Stimulated activated CD8-positive, alpha-beta memory T cell treated with anti-CD3 and anti-CD28 coated beads, Interleukin-12 subunit alpha, Interleukin-12 subunit beta, amount 100 ng/mL, for 1 hour (primary cell): ENCODE data around the gene XPR1.
"Not testable (repeated sequence)": the region's sequence is repeated elsewhere in the genome, so short reads cannot be mapped to it uniquely, and the experiment has no call there.

Experiments
- DNase-seq: peaks from one replicate; pipeline ENCODE4 v3.0.0-alpha.2; 2020; ENCODE audit warnings: low read depth

XPR1 gene

GRCh38 chr1:180785291-180785690 is 153.5 kb downstream of the XPR1 start:
- no peak for DNase-seq

- DNase-seq = no peak
These were observed 154.1 kb downstream of the XPR1 start for GRCh38 chr1:180785887-180786286.

DNA sequence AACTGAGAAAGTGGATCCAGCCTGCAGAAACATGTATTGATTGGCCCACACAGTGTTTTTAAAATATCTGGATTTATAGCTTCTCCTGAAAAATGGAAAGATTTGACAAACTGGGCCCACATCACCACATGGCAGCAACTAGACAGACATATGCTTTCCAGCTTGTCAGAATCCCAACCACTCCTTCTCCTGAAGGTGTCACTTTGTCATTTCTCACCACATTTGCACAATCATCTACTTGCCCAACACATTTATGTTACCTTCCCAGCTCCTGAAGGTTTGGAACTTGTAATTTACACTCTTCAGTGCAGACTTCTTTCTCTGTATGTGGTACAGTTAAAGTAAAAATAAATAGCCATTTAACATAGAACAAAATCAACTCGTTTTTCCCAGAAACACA is 154.8 kb downstream of the XPR1 start:
- no peak for DNase-seq

- no peak for DNase-seq
These were observed 155.9 kb downstream of the XPR1 start for GRCh38 chr1:180787628-180788307.

DNA sequence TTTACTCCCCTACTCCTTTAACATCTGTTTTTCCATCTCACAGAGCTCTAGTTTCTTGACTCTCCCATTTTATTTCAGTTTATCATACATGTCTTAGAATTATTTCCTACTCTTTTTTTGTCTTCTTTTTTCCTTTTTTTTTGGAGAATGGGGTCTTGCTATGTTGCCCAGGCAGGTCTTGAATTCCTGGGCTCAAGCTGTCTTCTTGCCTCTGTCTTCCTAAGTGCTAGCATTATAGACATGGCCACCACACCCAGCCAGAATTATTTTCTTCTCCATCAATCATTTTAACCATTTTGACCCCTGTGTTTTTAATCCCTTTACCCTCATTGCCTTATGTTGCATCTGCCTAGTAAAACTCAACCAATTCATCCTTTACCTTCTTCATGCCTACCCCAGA is 157.6 kb downstream of the XPR1 start:
- DNase-seq = no peak

DNA sequence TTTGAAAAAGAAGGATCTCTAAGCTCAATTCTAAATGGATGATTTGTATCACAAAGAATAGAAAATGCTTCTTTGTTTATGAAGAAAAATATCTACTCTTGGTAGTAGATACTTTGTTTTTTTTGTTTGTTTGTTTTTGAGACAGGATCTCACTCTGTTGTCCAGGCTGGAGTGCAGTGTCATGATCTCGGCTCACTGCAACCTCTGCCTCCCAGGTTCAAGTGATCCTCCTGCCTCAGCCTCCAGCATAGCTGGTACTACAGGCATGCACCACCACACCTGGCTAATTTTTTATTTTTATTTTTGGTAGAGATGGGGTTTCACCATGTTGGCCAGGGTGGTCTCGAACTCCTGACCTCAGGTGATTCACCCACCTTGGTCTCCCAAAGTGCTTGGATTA is 159.3 kb downstream of the XPR1 start:
- DNase-seq = not testable (repeated sequence)

DNA sequence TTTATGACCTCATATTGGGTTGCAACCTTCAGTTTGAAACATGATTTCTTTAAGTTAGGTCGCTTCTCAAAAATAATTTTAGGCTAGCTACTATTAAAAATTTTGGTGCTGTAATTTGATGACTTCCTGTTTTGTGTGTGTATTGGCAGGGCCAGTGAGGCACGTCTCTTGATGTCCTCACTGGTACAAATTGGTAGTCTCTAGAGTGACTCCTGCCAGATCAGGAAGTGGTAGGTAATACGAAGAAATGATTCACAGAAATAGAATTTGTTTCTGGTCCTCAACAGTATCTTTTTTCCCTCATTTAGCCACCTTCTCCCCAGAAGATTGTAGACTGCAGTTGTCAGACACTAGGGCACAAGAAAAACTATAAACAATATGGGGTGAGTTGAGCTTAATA is 160.0 kb downstream of the XPR1 start:
- no peak for DNase-seq

DNA sequence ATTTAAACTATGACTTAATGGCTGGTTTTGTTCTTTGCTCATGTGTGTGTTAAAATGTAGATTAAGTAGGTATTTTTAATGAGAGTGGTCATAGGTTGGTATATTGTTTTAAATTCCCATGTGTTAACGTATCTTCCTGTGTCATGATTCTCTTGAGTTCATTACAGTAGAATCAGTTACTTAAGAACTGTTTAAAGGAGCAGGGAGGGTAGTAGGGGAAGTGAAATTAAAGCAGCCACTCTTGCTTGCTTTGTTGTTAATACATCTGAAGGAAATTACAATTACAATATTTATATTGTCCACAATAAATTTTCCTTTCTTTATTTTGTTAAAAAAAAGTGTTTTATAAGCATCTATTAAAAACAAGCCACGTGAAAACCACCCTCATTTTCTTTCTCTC is 161.6 kb downstream of the XPR1 start:
- no peak for DNase-seq

DNA sequence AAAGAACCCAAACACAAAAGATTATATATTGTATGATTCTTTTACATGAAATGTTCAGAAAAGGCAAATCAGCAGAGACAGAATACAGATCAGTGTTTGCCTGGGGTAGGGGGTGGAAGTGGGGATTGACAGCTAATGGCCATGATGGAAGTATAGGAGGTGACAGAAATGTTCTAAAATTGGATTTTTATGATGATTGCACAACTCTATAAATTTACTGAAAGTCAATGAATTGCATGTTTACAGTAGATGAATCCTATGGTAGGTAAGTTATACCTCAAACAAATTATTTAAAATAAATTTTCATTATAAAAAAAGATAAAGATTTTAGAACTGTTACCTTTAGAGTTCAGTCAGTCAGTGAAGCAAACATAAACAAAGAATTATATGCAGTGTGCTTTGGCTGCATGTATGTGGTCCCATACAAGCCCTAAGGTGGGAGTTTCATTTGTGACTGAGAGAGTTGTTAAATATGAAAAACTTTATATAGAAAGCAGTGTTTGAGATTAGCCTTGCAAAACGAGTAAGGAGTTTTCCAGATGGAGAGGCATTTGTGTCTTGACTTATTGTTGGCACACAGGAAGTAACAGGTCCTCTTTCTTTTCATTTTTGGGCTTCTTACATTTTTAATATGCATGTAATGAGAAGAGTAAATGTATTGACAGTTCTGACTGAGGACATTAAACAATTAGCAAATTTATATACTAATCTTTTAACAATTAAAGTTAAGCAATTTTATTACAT is 165.2 kb downstream of the XPR1 start:
- DNase-seq = no peak

DNA sequence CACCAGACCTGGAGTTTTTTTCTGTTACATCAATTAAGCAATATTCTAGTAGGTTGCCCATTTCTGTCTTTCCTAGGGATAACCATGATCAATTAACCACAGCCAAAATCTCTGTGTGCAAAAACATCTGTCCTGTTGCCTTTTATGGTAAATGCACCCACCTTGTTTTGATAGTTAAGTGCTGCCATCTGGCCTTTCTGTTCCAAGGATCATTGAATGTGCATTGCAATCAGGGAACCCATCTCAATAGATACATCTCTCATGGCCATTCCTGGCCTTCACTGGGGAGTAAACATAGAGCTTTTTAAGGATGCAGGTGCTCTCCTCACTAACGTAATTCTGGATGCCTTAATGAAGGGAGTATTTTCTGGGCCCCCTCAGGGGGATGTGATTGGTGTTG is 169.1 kb downstream of the XPR1 start:
- DNase-seq = no peak

- no peak for DNase-seq
These were observed 171.0 kb downstream of the XPR1 start for GRCh38 chr1:180802813-180803212.

DNA sequence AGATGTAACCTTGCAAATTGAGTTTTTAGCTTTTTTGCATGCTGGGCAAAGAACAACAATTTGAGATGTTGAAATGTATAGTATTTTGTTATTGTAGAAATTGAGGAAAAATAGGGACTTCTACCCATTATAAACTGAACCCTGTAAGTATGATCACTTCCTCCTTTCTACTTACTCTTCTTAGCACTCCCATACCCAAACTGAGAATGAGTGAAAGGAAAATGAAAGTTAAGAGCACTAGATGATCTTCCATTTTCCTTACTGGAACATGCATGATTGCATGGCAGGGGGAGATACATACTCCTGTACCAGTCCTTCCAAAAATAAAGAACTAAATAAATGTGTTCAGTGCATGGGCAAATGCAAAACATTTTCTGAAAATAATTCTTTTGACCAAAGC is 173.5 kb downstream of the XPR1 start:
- DNase-seq = no peak

DNA sequence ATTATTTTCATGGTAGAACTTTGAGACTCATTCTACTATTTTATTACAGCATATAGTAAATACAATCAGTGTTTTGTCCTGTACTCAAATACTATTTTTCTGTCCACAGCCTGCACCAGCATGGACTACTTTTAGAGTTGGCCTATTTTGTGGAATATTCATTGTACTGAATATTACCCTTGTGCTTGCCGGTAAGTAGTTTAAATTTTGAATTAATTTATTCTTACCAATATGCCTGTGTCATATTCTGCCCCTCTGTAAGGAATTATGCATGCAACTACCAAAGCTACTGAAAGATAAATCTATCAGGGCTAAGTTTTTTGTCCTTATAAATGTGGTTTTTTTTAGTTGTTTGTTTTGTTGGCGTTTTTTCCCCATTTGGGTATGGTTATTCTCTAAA is 179.5 kb downstream of the XPR1 start:
- no peak for DNase-seq

GRCh38 chr1:180811886-180812285 is 180.1 kb downstream of the XPR1 start:
- DNase-seq = no peak

DNA sequence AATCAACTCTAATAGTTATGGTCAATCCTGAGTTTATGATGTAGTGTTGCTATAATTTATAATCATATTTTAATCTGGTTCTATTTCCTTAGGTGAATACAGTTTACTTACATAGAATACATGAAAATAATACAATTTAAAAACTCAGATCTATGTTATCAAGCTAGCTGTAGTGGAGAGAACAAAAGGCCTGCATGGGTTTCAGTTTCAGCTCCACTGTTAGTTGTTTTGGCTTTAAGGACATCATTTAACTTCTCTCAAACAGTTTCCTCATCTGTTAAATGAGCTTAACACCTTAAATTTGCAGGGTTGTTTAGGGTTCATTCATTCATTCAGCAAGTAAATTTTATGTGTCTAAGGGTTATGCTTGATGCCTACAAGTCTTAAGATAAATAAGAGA is 182.4 kb downstream of the XPR1 start:
- no peak for DNase-seq

- no peak for DNase-seq
These were observed 183.4 kb downstream of the XPR1 start for GRCh38 chr1:180815188-180815587.

GRCh38 chr1:180816132-180816531 is 184.3 kb downstream of the XPR1 start:
- no peak for DNase-seq

- DNase-seq = no peak
These were observed 190.1 kb downstream of the XPR1 start for GRCh38 chr1:180821970-180822369.

- DNase-seq = not testable (repeated sequence)
These were observed 199.7 kb downstream of the XPR1 start for GRCh38 chr1:180831507-180831906.

- not testable (repeated sequence) for DNase-seq
These were observed 201.4 kb downstream of the XPR1 start for GRCh38 chr1:180833180-180833579.

DNA sequence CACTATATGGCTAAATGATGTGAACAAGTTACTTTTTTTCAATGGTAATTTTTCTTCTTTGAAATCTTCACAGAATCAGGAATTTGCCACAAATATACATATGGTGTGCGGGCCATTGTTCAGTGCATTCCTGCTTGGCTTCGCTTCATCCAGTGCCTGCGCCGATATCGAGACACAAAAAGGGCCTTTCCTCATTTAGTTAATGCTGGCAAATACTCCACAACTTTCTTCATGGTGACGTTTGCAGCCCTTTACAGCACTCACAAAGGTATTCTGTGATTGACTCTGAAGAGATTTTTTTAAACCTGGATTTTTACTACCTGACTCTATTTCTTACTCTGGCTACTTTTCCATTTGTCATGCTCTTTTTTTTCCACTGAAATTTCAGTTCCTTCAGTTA is 204.6 kb downstream of the XPR1 start:
- no peak for DNase-seq

DNA sequence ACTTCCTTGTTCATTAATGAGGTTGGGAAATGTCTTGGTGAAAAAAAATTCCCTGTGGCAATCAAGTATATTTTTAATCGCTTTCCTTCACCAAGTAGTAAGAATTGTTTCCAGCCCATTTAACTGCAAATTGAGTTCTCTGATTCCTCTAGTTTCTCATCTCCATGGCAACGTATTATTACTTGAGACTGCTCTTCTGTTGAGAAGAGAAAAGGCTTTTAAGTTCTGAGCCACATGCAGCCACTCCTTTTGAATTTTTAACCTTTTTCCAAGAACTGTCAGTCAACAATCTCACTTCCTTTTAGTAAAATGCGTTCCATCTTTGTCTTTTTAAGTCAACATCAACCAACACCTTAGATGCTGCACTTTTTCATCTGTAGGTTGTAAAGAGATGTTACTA is 205.2 kb downstream of the XPR1 start:
- no peak for DNase-seq

- DNase-seq = no peak
These were observed 206.7 kb downstream of the XPR1 start for GRCh38 chr1:180838535-180838934.

DNA sequence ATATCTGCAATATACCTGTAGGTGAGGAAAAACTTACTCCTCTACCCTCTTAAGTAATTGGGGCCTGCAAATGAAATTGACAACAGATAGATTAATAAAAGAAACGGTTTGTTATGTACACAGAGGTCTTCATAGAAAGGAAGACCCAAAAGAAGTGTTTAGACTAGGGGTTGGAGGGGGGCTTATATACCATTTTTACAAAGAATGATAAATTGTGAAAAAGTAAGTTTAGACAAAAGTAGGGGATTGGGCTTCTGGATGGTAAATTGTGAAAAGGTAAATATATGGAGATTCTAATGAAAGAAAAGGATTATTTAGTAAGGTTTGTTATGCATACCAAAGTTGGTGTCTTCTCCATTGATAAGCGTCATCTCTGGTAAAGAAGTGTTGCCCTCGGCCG is 207.7 kb downstream of the XPR1 start:
- no peak for DNase-seq
